HEK293T (cell line): ENCODE results near the gene RABGAP1L.

Source experiments
- ARNT ChIP-seq: fragments of 450-650 bp; IDR thresholded peaks from 2 replicates; pipeline ENCODE4 v1.6.1; 2017; ENCODE audit warnings: mild to moderate bottlenecking
- BHLHE40 ChIP-seq: fragments of 450-650 bp; IDR thresholded peaks from 2 replicates; pipeline ENCODE4 v1.6.1; 2016; ENCODE audit warnings: mild to moderate bottlenecking, moderate library complexity, borderline replicate concordance
- CTBP1 ChIP-seq: fragments of 450-650 bp; IDR thresholded peaks from 2 replicates; pipeline ENCODE4 v1.6.1; 2016; ENCODE audit warnings: borderline replicate concordance
- ELF4 ChIP-seq: fragments of 450-650 bp; IDR thresholded peaks from 2 replicates; pipeline ENCODE4 v1.6.1; 2017; ENCODE audit warnings: antibody characterized with exemption
- FOXA1 ChIP-seq: fragments of 450-650 bp; IDR thresholded peaks from 2 replicates; pipeline ENCODE4 v1.6.1; 2016; ENCODE audit warnings: mild to moderate bottlenecking
- FOXK2 ChIP-seq: fragments of 450-650 bp; IDR thresholded peaks from 2 replicates; pipeline ENCODE4 v1.6.1; 2016; ENCODE audit warnings: mild to moderate bottlenecking
- FOXM1 ChIP-seq: fragments of 450-650 bp; IDR thresholded peaks from 2 replicates; pipeline ENCODE4 v1.6.1; 2017; ENCODE audit warnings: mild to moderate bottlenecking, borderline replicate concordance
- L3MBTL2 ChIP-seq: fragments of 450-650 bp; conservative IDR thresholded peaks from 2 replicates; pipeline ENCODE4 v1.6.1; 2016; ENCODE audit warnings: mild to moderate bottlenecking
- LEF1 ChIP-seq: fragments of 450-650 bp; IDR thresholded peaks from 2 replicates; pipeline ENCODE4 v1.6.1; 2017; ENCODE audit warnings: mild to moderate bottlenecking, borderline replicate concordance
- SP1 ChIP-seq: fragments of 450-650 bp; IDR thresholded peaks from 2 replicates; pipeline ENCODE4 v1.6.1; 2017
- SUZ12 ChIP-seq: fragments of 450-650 bp; IDR thresholded peaks from 2 replicates; pipeline ENCODE4 v1.6.1; 2016; ENCODE audit warnings: mild to moderate bottlenecking
- TARDBP ChIP-seq: fragments of 450-650 bp; IDR thresholded peaks from 2 replicates; pipeline ENCODE4 v1.6.1; 2016
- ZNF384 ChIP-seq: fragments of 450-650 bp; IDR thresholded peaks from 2 replicates; pipeline ENCODE4 v1.6.1; 2016
- TF ChIP-seq, protein P1 (sequence below): fragments of 450-650 bp; IDR thresholded peaks from 2 replicates; pipeline ENCODE4 v1.6.1; 2016

DNA sequence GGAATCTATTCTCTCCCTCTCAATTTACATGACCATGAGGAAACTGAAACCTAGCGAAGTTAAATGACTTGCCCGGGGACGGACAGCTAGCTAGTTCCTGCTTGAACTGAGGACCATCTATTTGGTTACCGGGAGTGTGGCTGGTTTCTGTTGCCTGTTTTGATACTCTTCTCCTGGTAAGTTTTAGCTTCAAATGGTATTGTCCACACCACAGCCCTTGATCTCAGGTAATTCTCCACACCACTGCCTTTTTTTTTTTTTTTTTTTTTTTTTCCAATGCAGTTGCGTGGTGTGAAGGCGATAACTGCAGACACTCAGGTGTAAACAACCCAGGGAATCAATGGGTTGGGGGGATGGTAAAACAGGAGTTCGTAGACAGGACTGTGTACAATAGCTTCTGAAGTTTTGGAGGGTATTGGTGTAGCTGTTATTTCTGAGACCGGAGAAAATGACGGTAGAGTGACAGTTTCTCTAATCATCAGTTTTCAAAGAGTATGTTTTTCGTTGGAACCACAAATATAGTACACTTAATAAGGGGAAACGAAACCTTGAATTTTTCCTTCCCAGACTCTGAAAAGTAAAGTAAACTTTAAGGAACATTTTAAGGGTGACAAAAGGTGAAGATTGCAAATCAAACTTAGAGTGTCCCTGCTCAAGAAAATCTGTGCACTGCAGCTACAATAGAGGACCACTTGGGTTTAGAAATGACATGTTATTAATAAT, 715.2 kb downstream of the RABGAP1L start:
- TF ChIP-seq BHLHE40 (no peak), ARNT (no peak), FOXM1 (no peak), ZNF384 (no peak), ELF4 (no peak), SUZ12 (no peak), LEF1 (no peak), FOXA1 (no peak), L3MBTL2 (no peak), SP1 (no peak), CTBP1 (no peak), FOXK2 (no peak), TARDBP (no peak)
- TF ChIP-seq, protein P1, sequence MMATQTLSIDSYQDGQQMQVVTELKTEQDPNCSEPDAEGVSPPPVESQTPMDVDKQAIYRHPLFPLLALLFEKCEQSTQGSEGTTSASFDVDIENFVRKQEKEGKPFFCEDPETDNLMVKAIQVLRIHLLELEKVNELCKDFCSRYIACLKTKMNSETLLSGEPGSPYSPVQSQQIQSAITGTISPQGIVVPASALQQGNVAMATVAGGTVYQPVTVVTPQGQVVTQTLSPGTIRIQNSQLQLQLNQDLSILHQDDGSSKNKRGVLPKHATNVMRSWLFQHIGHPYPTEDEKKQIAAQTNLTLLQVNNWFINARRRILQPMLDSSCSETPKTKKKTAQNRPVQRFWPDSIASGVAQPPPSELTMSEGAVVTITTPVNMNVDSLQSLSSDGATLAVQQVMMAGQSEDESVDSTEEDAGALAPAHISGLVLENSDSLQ: no peak
